ENCODE measurements around the gene ABCG4.

DNA sequence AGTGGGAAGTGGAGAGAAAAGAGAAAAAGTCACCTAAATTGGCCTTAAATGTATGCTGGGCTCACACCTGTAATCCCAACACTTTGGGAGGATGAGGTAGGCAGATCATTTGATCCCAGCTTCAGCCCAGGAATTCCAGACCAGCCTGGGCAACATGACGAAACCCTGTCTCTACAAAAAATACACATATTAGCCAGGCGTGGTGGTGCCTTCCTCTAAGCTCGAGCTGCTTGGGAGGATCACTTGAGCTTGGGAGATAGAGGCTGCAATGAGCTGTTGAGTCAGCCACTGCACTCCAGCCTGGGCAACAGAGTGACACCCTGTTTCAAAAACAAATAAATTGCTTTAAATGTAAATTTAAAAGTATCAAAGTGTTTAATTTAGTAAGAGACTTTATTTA lies 61.2 kb downstream of the ABCG4 start:
- TF ChIP-seq, protein P1, sequence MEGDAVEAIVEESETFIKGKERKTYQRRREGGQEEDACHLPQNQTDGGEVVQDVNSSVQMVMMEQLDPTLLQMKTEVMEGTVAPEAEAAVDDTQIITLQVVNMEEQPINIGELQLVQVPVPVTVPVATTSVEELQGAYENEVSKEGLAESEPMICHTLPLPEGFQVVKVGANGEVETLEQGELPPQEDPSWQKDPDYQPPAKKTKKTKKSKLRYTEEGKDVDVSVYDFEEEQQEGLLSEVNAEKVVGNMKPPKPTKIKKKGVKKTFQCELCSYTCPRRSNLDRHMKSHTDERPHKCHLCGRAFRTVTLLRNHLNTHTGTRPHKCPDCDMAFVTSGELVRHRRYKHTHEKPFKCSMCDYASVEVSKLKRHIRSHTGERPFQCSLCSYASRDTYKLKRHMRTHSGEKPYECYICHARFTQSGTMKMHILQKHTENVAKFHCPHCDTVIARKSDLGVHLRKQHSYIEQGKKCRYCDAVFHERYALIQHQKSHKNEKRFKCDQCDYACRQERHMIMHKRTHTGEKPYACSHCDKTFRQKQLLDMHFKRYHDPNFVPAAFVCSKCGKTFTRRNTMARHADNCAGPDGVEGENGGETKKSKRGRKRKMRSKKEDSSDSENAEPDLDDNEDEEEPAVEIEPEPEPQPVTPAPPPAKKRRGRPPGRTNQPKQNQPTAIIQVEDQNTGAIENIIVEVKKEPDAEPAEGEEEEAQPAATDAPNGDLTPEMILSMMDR (IDR thresholded peaks at IDR 0.05) = no peak
- TF ChIP-seq POLR2A (IDR thresholded peaks at IDR 0.05) (no peak), EP300 (IDR thresholded peaks at IDR 0.05) (no peak)
